Hepatocyte (in vitro differentiated cells): ENCODE data around the gene CLIC5. TPM values are rescaled to one million over a fixed set of nuclear protein-coding genes. Genes with fewer than 3 reads are reported as not detected.

ENCODE experiments used
- DNase-seq: peaks from one replicate; pipeline ENCODE4 v3.0.0-alpha.2; 2016; ENCODE audit warnings: low spot score
- H2AFZ ChIP-seq: fragments of 200-600 bp; sonication (generic); 2 replicates; pipeline ENCODE4 v1.6.0; 2016; ENCODE audit warnings: antibody characterized with exemption, mild to moderate bottlenecking
- H3K27ac ChIP-seq: fragments of 200-600 bp; sonication (generic); 2 replicates; pipeline ENCODE4 v1.5.1; 2016; ENCODE audit warnings: mild to moderate bottlenecking
- H3K27me3 ChIP-seq: fragments of 200-600 bp; sonication (generic); 2 replicates; pipeline ENCODE4 v1.6.1; 2016
- H3K36me3 ChIP-seq: fragments of 200-600 bp; sonication (generic); replicated peaks from 2 replicates; pipeline ENCODE4 v1.5.1; 2016; ENCODE audit warnings: low read depth; ENCODE audit not compliant: insufficient read depth
- H3K4me1 ChIP-seq: fragments of 200-600 bp; sonication (generic); 2 replicates; pipeline ENCODE4 v1.5.1; 2016; ENCODE audit warnings: mild to moderate bottlenecking, moderate library complexity; ENCODE audit not compliant: insufficient read depth
- H3K4me2 ChIP-seq: fragments of 200-600 bp; sonication (generic); 2 replicates; pipeline ENCODE4 v1.6.0; 2016
- H3K4me3 ChIP-seq: fragments of 200-600 bp; sonication (generic); 2 replicates; pipeline ENCODE4 v1.5.1; 2016; ENCODE audit warnings: mild to moderate bottlenecking
- H3K79me2 ChIP-seq: fragments of 200-600 bp; sonication (generic); 2 replicates; pipeline ENCODE4 v1.6.0; 2017; ENCODE audit warnings: mild to moderate bottlenecking
- H3K9me2 ChIP-seq: fragments of 200-600 bp; sonication (generic); replicated peaks from 2 replicates; pipeline ENCODE4 v1.6.0; 2017; ENCODE audit warnings: mild to moderate bottlenecking; ENCODE audit not compliant: insufficient read depth
- H3K9me3 ChIP-seq: fragments of 200-600 bp; sonication (generic); 2 replicates; pipeline ENCODE4 v1.5.1; 2016; ENCODE audit warnings: low read depth, mild to moderate bottlenecking
- H4K20me1 ChIP-seq: fragments of 200-600 bp; sonication (generic); 2 replicates; pipeline ENCODE4 v1.6.0; 2016; ENCODE audit warnings: mild to moderate bottlenecking; ENCODE audit not compliant: insufficient read depth, poor library complexity, severe bottlenecking
- EZH2 ChIP-seq: fragments of 200-600 bp; sonication (generic); IDR thresholded peaks from 2 replicates; pipeline ENCODE4 v1.6.1; 2016; ENCODE audit warnings: antibody characterized with exemption, mild to moderate bottlenecking, borderline replicate concordance
- EZH2phosphoT487 ChIP-seq: fragments of 200-600 bp; sonication (generic); IDR thresholded peaks from one replicate; pipeline ENCODE4 v1.6.1; 2018; ENCODE audit warnings: antibody characterized with exemption, mild to moderate bottlenecking, low read depth, moderate library complexity; ENCODE audit not compliant: unreplicated experiment, severe bottlenecking
- WGBS: methylation state at CpG from one replicate; pipeline ENCODE4 v1.1.6; 2016; ENCODE audit warnings: low lambda C conversion rate; ENCODE audit errors: missing lambda C conversion rate; 5-methylcytosine and 5-hydroxymethylcytosine counted together
- polyA plus RNA-seq: library from polyadenylated mRNA; unstranded; fragments of >200 nt; fragmentation: Nextera tagmentation; extraction: Ambion mirVana; gene quantifications from 2 replicates; pipeline ENCODE4 v1.2.1, GENCODE V29; 2016
- total RNA-seq: library from RNA; depleted of rRNA; stranded (reverse); fragments of >200 nt; gene quantifications from 2 replicates; pipeline ENCODE4 v1.2.3, GENCODE V29; 2014
- TF ChIP-seq, protein P1 (sequence below): fragments of 200-600 bp; sonication (generic); IDR thresholded peaks from 2 replicates; pipeline ENCODE4 v1.5.1; 2016; ENCODE audit warnings: antibody characterized with exemption, mild to moderate bottlenecking; ENCODE audit not compliant: poor library complexity

Gene CLIC5
- total and polyA plus RNA-seq, 2 experiments from 2014 or later, result 6.0 to 12.1 TPM

DNA sequence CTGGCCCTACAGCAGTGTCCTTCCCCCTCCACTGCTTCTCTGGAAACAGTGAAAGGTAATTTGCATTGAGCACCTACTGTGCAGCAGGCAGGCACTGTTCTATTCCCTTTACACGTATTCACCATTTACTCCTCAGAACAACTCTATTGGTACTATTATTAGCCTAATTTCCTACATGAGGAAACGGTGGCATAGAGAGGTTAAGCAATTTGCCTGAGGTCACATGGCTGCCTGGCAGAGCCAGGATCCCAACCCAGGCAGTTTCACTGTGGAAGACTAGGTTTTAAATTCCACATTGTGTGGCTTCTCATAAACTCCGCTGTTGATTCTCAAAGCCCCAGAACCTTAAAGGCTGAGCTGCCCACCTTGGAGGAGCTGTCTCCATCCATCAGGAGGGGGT lies 72.7 kb downstream of the CLIC5 start:
- Histone ChIP-seq H3K9me3 (no peaks in the 10 kb centered on the region), H3K27ac (no peak overlapping the region), H4K20me1 (no peaks in the 10 kb centered on the region), H3K9me2 (no peaks in the 10 kb centered on the region), H3K4me1 (peaks cover 11% of the 10 kb centered on the region), H2AFZ (no peak overlapping the region), H3K36me3 (no peaks in the 10 kb centered on the region), H3K79me2 (no peaks in the 10 kb centered on the region), H3K4me3 (no peak overlapping the region), H3K27me3 (no peaks in the 10 kb centered on the region), H3K4me2 (no peak overlapping the region)
- DNase-seq, result no peak
- no peak for TF ChIP-seq EZH2
- TF ChIP-seq EZH2phosphoT487, result no peak
- TF ChIP-seq, protein P1, sequence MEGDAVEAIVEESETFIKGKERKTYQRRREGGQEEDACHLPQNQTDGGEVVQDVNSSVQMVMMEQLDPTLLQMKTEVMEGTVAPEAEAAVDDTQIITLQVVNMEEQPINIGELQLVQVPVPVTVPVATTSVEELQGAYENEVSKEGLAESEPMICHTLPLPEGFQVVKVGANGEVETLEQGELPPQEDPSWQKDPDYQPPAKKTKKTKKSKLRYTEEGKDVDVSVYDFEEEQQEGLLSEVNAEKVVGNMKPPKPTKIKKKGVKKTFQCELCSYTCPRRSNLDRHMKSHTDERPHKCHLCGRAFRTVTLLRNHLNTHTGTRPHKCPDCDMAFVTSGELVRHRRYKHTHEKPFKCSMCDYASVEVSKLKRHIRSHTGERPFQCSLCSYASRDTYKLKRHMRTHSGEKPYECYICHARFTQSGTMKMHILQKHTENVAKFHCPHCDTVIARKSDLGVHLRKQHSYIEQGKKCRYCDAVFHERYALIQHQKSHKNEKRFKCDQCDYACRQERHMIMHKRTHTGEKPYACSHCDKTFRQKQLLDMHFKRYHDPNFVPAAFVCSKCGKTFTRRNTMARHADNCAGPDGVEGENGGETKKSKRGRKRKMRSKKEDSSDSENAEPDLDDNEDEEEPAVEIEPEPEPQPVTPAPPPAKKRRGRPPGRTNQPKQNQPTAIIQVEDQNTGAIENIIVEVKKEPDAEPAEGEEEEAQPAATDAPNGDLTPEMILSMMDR, result no peak
- WGBS, result 81% methylated on average over 3 of the region's 3 CpGs

DNA sequence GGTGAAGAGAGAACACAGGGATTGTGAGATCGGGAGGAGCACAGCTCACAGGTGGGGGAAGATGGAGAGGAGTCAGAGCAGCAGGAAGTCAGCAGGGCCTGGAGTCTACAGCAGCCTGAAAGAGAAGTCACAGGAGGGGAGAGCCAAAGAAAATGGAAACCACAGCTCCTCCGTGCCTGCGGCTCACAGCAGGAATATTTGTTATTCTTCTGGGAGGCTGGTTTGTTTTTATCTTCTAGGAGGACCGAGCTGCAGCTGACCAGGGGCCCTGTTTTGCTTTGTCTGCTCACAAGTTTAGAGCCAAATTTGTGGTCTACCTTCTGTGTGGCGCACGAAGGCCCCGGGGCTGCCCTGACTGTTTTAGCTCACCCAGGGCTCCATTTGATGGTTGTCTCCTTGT lies 81.8 kb downstream of the CLIC5 start:
- Histone ChIP-seq H3K9me2 (no peaks in the 10 kb centered on the region), H3K9me3 (no peaks in the 10 kb centered on the region), H3K79me2 (no peaks in the 10 kb centered on the region), H3K4me3 (no peak overlapping the region), H3K4me2 (no peak overlapping the region), H3K27me3 (no peaks in the 10 kb centered on the region), H4K20me1 (no peaks in the 10 kb centered on the region), H3K4me1 (no peaks in the 10 kb centered on the region), H2AFZ (no peak overlapping the region), H3K36me3 (no peaks in the 10 kb centered on the region), H3K27ac (no peak overlapping the region)
- WGBS, result 62% methylated on average over 7 of the region's 7 CpGs
- TF ChIP-seq EZH2 (no peak), EZH2phosphoT487 (no peak)
- TF ChIP-seq, protein P1, result no peak
- no peak for DNase-seq

DNA sequence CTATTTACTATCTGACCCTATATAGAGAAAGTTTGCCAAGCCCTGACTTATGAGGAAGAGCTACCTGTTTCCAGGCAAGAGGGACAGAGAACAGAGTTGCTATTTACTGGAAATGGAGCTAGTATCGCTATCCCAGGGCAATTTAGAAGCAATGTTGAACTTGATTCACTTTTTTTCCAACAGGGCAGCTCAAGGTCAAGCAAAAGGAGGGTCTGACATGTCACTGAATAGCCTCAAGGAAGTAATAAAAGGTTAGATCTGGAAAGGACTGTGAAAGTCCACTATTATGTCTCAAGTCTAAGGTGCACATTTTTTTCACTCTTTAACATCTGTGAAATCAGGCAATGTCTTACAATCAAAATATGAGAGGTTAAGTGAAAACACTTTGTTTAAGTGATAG lies 84.4 kb downstream of the CLIC5 start:
- no peaks in the 10 kb centered on the region for H4K20me1 ChIP-seq
- no peak overlapping the region for H3K4me3 ChIP-seq
- H3K4me1 ChIP-seq, result no peaks in the 10 kb centered on the region
- WGBS, result 70% methylated on average over 1 of the region's 1 CpG
- no peaks in the 10 kb centered on the region for H3K36me3 ChIP-seq
- DNase-seq, result peak; percentile 18
- no peaks in the 10 kb centered on the region for H3K9me2 ChIP-seq
- no peaks in the 10 kb centered on the region for H3K79me2 ChIP-seq
- peak overlapping the region; percentile 56 for H3K27ac ChIP-seq
- H2AFZ ChIP-seq, result no peak overlapping the region
- no peaks in the 10 kb centered on the region for H3K27me3 ChIP-seq
- H3K4me2 ChIP-seq, result no peak overlapping the region
- no peaks in the 10 kb centered on the region for H3K9me3 ChIP-seq
- TF ChIP-seq EZH2phosphoT487, result no peak
- no peak for TF ChIP-seq EZH2

DNA sequence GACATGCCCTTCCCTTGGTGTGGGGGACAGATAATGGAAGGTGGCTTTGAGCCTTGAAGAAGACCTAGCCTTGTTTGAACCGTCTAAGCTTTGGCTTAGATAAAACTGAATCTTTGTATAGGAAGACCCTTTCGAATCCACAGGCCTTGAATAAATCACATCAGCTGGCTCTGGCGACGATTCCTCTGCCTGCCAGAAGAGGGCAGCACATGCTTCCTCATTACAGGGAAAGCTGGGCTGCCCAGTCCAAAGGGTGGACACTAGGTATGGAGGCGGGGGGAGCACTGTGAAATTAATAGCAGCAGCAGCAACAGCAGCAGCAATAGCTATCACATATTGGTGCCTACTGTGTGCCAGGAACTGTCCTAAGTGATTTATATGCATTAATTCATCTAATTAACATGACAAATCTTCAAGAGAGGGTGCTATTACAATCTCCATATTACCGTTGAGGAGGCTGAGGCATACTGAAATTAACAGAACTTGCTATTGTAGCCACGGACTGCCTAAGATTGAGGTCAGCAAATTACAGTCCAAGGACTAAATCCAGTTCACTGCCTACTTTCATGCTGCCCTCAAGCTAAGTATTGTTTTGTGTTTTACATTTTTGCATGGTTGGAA lies 85.1 kb downstream of the CLIC5 start:
- H3K9me3 ChIP-seq, result no peaks in the 10 kb centered on the region
- no peak overlapping the region for H3K4me2 ChIP-seq
- no peaks in the 10 kb centered on the region for H3K79me2 ChIP-seq
- no peak overlapping the region for H3K4me3 ChIP-seq
- H3K27ac ChIP-seq, result peak overlapping the region; percentile 56
- H3K36me3 ChIP-seq, result no peaks in the 10 kb centered on the region
- DNase-seq, result peak; percentile 82
- H3K4me1 ChIP-seq, result no peaks in the 10 kb centered on the region
- TF ChIP-seq EZH2phosphoT487 (no peak), EZH2 (no peak)
- TF ChIP-seq, protein P1, result peak; percentile 97
- H3K27me3 ChIP-seq, result no peaks in the 10 kb centered on the region
- H3K9me2 ChIP-seq, result no peaks in the 10 kb centered on the region
- H4K20me1 ChIP-seq, result no peaks in the 10 kb centered on the region
- 28% methylated on average over 7 of the region's 7 CpGs for WGBS
- H2AFZ ChIP-seq, result no peak overlapping the region
